ENCODE data around the gene ARHGDIG. TPM values are rescaled to one million over a fixed set of nuclear protein-coding genes. Genes with fewer than 3 reads are reported as not detected.

The ARHGDIG gene
- total RNA-seq, 1 donor = not detected

- DNase-seq (ENCODE audit: low read depth) = no peak
- H3K4me3 ChIP-seq (ENCODE audit: low read depth, low read length) = no peak overlapping the region
- TF ChIP-seq CTCF (IDR thresholded peaks at IDR 0.05; ENCODE audit: insufficient read depth, low read depth, low read length) = no peak
Measured at GRCh38 chr16:280005-280460, 358 bp upstream of the ARHGDIG start.

- DNase-seq (ENCODE audit: low read depth) = no peak
- H3K4me3 ChIP-seq (ENCODE audit: low read depth, low read length) = peak overlapping the region; percentile 33
- no peak for TF ChIP-seq CTCF (IDR thresholded peaks at IDR 0.05; ENCODE audit: insufficient read depth, low read depth, low read length)
Measured at GRCh38 chr16:280991-281659, 734 bp downstream of the ARHGDIG start.

GRCh38 chr16:281660-282255 lies 1.4 kb downstream of the ARHGDIG start:
- no peak for DNase-seq (ENCODE audit: low read depth)
- TF ChIP-seq CTCF (IDR thresholded peaks at IDR 0.05; ENCODE audit: insufficient read depth, low read depth, low read length) = no peak
- no peak overlapping the region for H3K4me3 ChIP-seq (ENCODE audit: low read depth, low read length)

- no peak overlapping the region for H3K4me3 ChIP-seq (ENCODE audit: low read depth, low read length)
- DNase-seq (ENCODE audit: low read depth) = no peak
- no peak for TF ChIP-seq CTCF (IDR thresholded peaks at IDR 0.05; ENCODE audit: insufficient read depth, low read depth, low read length)
Measured at GRCh38 chr16:282491-282890, 2.1 kb downstream of the ARHGDIG start.

- no peak for TF ChIP-seq CTCF (IDR thresholded peaks at IDR 0.05; ENCODE audit: insufficient read depth, low read depth, low read length)
- H3K4me3 ChIP-seq (ENCODE audit: low read depth, low read length) = no peak within 1 kb of the TSS
- no peak for DNase-seq (ENCODE audit: low read depth)
Measured at GRCh38 chr16:283033-283805, 2.8 kb downstream of the ARHGDIG start, which contains the start of gene PDIA2. PDIA2 (plus strand) TSS chr16:283164; CDS start chr16:283170, 6 bp downstream.

GRCh38 chr16:284204-285120 lies 4.1 kb downstream of the ARHGDIG start:
- no peak for DNase-seq (ENCODE audit: low read depth)
- TF ChIP-seq CTCF (IDR thresholded peaks at IDR 0.05; ENCODE audit: insufficient read depth, low read depth, low read length) = no peak
- no peak overlapping the region for H3K4me3 ChIP-seq (ENCODE audit: low read depth, low read length)
